Cardiac muscle cell (in vitro differentiated cells and primary cell): ENCODE results near the gene PAX8. TPM values are rescaled to one million over a fixed set of nuclear protein-coding genes. Genes with fewer than 3 reads are reported as not detected.

Source experiments
- DNase-seq, 2 donors: peaks; one replicate each; pipeline versions ENCODE4 v3.0.0 to v3.0.0-alpha.2; 2010 to 2017; ENCODE audit warnings: low read depth in 1 of 2, low spot score in 1 of 2
- H3K27ac ChIP-seq: fragments of 200-600 bp; sonication (generic); 2 replicates; pipeline ENCODE4 v1.5.1; 2016
- H3K27me3 ChIP-seq: fragments of 200-600 bp; sonication (generic); 2 replicates; pipeline ENCODE4 v1.6.0; 2016; ENCODE audit warnings: control low read depth
- H3K36me3 ChIP-seq: fragments of 200-600 bp; sonication (generic); 2 replicates; pipeline ENCODE4 v1.5.1; 2016; ENCODE audit warnings: control low read depth
- H3K4me1 ChIP-seq: fragments of 200-600 bp; sonication (generic); 2 replicates; pipeline ENCODE4 v1.8.1; 2017; ENCODE audit warnings: low read depth, mild to moderate bottlenecking, mixed run types
- H3K4me3 ChIP-seq: fragments of 200-600 bp; sonication (generic); 2 replicates; pipeline ENCODE4 v1.5.1; 2016; ENCODE audit warnings: mild to moderate bottlenecking
- H3K9me3 ChIP-seq: fragments of 200-600 bp; sonication (generic); 2 replicates; pipeline ENCODE4 v1.5.1; 2017; ENCODE audit warnings: low read depth, mild to moderate bottlenecking, control low read depth
- polyA plus RNA-seq: library from polyadenylated mRNA; unstranded; fragments of >200 nt; fragmentation: Nextera tagmentation; extraction: Ambion mirVana; gene quantifications from 2 replicates; pipeline ENCODE4 v1.2.1, GENCODE V29; 2016
- total RNA-seq: library from RNA; depleted of rRNA; stranded (reverse); fragments of >200 nt; gene quantifications from 2 replicates; pipeline ENCODE4 v1.2.3, GENCODE V29; 2016
- TF ChIP-seq, protein P1 (sequence below): IDR thresholded peaks from 2 replicates; pipeline ENCODE4 v1.5.1; 2012; ENCODE audit warnings: low read depth, mild to moderate bottlenecking, low read length

Gene PAX8
- total and polyA plus RNA-seq, 2 experiments from 2014 or later: not detected

DNA sequence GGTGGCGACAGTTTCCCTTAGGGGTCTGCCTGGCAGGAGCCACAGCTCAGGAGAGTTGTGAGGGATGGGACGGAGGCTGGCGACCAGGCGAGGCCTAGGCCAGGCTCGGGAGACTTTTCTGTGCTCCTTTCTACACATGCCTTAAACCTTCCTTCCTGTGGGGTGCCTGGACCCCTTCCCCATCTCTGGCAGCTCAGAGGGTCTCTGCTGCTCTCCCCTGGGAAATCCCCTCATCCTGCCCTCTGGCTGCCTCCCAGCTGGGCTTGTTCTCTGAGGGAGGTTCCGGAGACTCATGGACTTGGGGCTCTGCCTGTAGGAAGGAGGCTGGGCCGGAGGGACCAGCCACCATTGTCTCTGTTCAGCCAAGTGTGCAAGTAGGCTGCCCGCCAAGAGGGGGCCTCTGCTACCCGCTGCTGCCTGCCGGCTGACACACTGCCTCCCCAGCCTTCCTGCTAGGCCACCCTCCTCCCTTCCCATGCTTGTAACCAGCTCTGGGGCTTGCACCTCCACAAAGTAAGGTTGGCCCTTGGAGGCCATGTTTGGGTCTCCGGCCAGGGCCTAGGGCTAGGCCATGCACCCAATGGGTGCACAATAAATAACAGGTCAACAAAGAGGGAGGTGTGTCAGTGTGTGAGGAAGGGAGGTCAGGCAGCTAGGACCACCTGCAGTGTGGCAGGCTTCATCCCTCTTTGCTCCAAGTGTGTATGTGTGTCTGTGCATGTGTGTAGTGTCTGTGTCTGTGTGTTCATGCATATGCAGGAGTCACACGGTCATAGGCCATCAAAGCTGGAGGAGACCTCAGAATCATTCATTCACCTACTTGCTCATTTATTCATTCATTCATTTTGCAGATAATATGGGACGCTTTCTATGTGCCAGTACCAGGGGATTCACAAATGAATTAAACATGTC lies 76.2 kb downstream of the PAX8 start:
- no peak for DNase-seq
- TF ChIP-seq, protein P1, sequence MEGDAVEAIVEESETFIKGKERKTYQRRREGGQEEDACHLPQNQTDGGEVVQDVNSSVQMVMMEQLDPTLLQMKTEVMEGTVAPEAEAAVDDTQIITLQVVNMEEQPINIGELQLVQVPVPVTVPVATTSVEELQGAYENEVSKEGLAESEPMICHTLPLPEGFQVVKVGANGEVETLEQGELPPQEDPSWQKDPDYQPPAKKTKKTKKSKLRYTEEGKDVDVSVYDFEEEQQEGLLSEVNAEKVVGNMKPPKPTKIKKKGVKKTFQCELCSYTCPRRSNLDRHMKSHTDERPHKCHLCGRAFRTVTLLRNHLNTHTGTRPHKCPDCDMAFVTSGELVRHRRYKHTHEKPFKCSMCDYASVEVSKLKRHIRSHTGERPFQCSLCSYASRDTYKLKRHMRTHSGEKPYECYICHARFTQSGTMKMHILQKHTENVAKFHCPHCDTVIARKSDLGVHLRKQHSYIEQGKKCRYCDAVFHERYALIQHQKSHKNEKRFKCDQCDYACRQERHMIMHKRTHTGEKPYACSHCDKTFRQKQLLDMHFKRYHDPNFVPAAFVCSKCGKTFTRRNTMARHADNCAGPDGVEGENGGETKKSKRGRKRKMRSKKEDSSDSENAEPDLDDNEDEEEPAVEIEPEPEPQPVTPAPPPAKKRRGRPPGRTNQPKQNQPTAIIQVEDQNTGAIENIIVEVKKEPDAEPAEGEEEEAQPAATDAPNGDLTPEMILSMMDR: no peak
- Histone ChIP-seq H3K27ac (no peak overlapping the region), H3K4me1 (no peaks in the 10 kb centered on the region), H3K9me3 (no peaks in the 10 kb centered on the region), H3K36me3 (no peaks in the 10 kb centered on the region), H3K27me3 (peaks cover 7% of the 10 kb centered on the region), H3K4me3 (no peak overlapping the region)

DNA sequence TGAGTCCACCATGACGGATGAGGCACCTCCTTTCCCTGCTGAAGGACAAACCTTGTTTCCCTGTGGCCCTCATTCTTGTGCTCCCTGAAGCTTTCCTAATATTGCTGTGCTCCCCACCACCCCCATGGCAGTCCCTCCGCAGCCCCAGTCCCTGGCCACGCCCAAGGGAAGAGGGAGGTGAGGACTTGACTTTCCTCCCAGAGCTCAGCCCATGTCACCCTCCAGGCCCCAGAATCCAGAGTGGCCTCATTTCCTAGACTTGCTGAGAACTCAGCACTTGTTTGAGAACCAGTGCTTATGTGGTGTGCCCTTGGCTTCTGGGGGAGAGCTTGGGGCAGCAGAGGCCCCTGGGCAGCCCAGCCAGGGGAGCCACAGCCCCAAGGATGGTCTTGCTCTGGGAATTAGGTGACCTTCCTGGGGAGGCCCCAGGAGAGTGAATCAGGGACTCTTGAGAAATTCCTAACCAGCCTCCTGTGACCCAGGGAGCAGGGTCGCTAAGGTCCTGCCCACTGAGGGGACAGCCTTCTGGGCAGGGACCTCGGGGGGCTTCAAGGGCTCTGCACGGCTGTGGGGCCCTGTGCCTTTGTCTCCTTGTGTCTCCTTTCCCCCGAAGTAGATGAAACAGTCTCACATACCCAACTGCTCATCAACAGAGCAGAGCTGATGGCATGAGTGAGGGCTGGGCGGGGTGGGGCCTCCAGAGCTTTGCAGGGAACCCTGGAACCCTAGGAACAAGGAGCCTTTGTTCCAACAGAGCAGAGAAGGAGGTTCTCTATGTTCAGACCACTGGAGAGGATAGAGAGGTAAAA lies 77.0 kb downstream of the PAX8 start:
- TF ChIP-seq, protein P1: no peak
- H3K9me3 ChIP-seq: no peaks in the 10 kb centered on the region

DNA sequence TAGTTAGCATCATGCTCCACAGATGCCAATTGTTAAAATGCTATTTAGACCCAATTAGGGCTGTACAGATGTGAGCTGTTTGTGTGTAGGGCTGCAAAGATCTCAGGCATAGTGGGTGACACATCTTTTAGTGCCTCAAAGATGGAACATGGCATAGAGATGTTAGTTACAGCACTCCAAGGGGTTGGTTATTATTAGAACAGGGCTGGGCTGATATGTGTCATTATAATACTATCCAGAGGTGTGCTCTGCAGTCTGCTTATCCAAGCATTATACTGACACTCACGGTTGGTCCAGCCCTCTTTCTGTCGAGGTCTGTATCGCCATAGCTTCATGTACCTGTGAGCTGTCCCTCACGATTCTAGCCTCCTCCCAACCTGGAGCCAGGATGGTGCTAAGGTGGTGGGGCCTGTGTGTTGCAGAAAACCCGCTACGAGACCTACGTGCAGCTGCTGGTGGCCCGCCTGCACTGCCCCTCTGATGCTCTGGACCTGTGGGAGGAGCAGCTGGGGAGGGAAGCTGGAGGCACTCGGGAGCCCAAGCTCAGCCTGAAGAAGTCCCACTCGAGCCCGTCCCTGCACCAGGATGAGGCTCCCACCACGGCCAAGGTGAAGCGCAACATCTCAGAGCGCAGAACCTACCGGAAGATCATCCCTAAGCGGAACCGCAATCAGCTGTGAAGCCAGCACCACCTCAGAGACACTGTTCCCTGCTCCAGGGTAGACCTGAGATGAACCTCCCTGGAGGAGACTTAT lies 77.8 kb downstream of the PAX8 start:
- DNase-seq: no peak
- Histone ChIP-seq H3K36me3 (no peaks in the 10 kb centered on the region), H3K9me3 (no peaks in the 10 kb centered on the region), H3K27me3 (peaks cover 16% of the 10 kb centered on the region), H3K4me1 (no peaks in the 10 kb centered on the region), H3K27ac (no peak overlapping the region), H3K4me3 (no peak overlapping the region)
- TF ChIP-seq, protein P1: no peak

More for the DNA sequence above, 77.0 kb downstream of the PAX8 start:
- H3K4me3 ChIP-seq: no peak overlapping the region
- no peaks in the 10 kb centered on the region for H3K4me1 ChIP-seq
- DNase-seq: no peak
- H3K27ac ChIP-seq: no peak overlapping the region
- H3K27me3 ChIP-seq: peaks cover 15% of the 10 kb centered on the region
- H3K36me3 ChIP-seq: no peaks in the 10 kb centered on the region

GRCh38 chr2:113200236-113200635 lies 78.5 kb downstream of the PAX8 start:
- H3K27ac ChIP-seq: no peak overlapping the region
- peaks cover 16% of the 10 kb centered on the region for H3K27me3 ChIP-seq
- no peak for DNase-seq
- TF ChIP-seq, protein P1: no peak
- no peaks in the 10 kb centered on the region for H3K36me3 ChIP-seq
- H3K4me1 ChIP-seq: no peaks in the 10 kb centered on the region
- no peaks in the 10 kb centered on the region for H3K9me3 ChIP-seq
- H3K4me3 ChIP-seq: no peak overlapping the region

- Histone ChIP-seq H3K4me3 (peak overlapping the region; percentile 66), H3K4me1 (no peaks in the 10 kb centered on the region), H3K27me3 (peaks cover 16% of the 10 kb centered on the region), H3K36me3 (no peaks in the 10 kb centered on the region), H3K27ac (no peak overlapping the region), H3K9me3 (no peaks in the 10 kb centered on the region)
- TF ChIP-seq, protein P1: peak; percentile 79
- DNase-seq: peak; percentile 76 to 84
These were observed 79.7 kb downstream of the PAX8 start for GRCh38 chr2:113198790-113199612.
